HG02970 (cell line): ENCODE results near the gene INAFM2.

ENCODE experiments used
- ATAC-seq: cut with Tn5 transposase; IDR thresholded peaks from one replicate; pipeline ENCODE4 v1.9.1; 2021; ENCODE audit warnings: mild to moderate bottlenecking, moderate library complexity, moderate number of reproducible peaks; ENCODE audit not compliant: unreplicated experiment, low FRiP score

Gene INAFM2

DNA sequence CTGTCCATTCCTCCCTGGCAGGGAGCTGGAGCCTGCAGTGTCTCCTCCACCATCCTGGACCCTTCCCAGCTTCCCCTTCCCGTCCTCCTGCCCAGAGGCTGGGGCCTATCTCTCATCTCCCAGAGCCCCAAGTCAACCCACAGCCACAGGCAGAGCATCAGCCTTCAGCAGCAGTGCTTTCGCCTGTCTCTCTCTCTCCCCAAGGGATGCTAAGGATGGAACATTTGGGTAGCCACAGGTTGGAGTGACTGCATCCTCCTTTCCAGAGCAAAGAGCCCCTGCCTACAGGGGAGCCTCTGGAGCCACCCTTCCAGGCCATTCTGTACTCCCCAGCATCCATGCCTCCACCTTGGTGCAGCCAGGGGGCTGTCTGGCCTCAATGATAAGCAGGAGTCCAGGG lies 19.9 kb upstream of the INAFM2 start:
- no peak for ATAC-seq

DNA sequence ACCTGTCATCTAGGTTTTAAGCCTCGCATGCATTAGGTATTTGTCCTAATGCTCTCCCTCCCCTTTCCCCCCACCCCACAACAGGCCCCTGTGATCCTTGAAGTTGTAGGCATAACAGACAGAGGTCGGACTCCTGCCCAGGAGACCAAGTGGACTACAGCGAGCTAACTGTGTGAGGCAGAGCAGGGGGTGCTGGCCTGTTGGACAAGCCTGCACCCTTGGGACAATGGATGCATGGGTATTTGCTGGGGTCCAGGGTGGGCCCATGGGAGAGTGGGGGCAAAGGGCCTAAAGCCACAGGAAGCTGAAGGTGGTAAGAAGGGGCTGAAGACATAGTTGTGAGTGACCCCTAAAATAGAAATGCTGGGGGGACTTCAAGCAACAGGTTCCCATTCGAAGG lies 18.2 kb upstream of the INAFM2 start:
- ATAC-seq = no peak

DNA sequence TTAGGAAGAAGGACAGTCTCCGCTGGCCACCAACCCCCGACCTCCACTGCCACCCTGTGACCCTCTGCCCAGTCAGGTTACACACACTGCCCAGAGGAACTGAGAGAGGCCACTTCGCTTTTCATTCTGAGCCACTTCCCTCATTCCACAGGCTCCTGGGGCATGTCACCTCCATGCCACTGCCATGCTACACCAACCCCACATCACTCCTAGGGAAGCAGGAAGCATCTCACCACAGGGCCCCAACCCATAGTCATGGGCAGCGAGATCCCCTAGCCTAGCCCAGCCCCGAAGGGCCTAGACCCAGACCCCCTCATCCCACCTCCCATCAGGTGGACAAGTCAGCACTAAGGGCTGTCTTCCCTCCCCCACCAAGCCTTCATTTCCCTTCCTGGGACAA lies 17.1 kb upstream of the INAFM2 start:
- no peak for ATAC-seq

DNA sequence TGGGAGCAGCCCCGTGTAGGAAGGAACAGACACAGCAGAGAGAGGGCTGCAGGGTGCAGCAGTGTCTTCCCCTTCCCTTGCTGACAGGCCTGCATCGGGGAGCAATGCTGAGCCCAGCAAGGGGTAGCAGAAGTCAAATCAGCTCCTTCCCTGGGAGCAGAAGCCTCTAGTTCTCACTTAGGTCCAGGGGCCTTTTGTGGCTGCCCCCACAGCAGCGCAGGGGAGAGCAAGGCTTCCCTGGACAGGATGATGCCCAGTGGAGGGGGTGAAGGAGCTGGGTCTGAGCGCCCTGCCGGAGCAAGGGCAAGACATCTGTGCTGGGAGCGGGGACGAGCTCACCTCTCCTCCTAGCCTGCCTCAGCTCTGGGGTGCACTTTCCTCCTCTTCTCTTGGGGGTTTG lies 16.6 kb upstream of the INAFM2 start:
- ATAC-seq = no peak

DNA sequence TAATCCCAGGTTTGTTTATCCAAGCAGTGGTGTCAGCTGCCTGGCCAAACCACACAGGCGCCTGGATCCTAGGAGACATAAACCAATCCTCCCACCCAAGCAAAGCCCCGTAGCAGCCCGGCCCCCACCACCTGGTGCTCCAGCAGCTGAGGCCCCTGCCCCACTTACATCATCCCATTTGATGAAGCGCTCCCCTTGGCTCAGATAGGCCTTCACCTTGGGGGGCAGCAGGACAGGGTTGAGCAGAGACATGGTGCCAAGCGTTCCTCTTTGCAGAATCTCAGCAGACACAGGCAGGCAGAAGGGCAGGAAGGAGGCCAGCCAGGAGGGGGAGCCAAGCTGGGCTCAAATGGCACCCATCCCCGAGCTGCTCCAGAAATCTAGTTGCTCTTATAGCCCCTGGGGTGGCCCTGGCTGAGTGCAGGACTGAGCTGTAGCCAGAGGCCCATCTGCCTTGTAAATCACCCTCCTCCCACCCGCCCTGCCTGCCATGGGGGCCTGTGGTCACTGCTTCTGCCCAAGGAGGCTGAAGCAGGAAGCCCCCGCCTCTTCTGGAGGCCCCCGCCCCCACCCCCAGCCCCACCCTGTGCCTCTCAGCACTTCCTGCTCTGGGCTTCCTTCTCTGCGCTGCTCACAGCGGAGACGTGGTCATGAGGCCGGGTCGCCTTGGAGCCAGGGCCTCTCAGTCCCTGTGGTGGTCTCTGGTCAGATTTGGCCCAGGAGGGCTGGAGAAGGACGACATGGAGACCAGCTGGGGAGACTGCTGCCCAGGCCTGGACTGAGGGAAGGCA lies 15.9 kb upstream of the INAFM2 start, which contains the start of gene PLCB2:
PLCB2 (minus strand) TSS at position 515 of the 791 bp plus-strand sequence; CDS start at position 252, 263 bp downstream.
- ATAC-seq = peak; percentile 47

DNA sequence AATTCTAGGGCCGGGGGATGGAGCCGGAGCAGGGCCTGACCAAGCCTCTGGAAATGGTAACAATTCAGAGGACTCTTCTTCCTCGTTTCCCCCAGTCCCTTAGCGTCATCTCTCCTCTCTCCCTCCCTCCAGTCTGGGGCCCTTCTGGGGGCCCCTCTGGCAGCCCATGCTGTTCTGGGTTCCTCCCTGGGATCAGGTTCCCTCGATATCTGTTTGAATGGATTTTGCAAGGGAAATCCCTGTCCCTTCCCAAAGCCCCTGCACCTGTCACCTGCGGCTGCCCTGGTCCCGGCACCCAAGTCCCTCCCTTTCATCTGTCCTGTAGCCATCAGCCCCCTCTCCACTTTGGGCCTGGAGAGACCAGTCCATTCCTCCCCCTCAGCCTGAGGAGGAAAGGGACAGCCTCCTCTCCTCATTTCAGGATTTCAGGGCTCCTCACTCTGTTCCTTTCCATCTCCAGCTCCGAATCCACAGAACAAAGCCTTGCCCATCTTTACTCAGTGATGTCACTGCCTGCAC lies 14.1 kb upstream of the INAFM2 start:
- no peak for ATAC-seq

DNA sequence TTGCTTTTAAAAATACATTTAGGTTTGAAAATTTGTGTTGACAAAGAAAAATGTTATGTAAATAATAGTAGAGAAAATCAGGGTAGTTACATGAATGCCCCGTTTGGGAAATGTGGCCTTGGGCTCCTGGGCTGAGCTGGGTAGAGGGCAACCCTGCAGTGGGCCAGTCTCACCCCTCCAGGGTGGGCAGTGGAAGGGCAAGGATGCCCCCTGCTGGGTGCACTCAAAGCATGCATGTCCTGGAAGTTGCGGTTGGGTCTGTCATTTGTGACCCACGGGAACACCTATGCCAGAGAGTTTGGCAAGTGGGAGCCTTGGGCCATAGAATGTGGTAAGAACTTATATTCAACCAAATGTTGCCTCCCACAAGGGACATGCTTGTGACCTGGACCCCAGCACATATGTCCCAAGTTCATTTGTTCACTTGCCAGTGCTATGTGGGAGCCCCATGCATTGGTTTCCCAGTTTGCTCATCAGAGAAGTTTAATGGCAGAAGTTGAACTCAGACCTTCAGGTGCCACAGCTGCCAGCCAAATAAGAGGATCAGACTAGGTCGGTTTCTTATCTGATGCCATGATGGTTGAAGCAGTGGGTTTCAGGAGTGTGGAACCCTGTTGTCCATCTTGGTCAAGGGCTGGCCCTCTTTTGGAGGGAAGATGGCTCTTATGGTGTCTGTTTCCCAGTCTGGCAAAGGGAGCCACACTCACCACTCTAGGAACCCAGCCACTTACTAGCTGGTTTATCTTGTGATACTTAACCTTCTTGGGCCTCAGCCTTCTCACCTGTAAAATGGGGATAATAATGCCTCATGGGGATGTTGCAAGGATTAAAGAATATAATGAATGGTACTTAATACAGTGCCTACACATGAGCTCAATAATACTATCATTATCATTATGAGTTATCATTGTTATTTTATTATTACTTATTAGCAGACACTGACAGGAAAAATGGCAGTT lies 13.2 kb upstream of the INAFM2 start:
- ATAC-seq = no peak

DNA sequence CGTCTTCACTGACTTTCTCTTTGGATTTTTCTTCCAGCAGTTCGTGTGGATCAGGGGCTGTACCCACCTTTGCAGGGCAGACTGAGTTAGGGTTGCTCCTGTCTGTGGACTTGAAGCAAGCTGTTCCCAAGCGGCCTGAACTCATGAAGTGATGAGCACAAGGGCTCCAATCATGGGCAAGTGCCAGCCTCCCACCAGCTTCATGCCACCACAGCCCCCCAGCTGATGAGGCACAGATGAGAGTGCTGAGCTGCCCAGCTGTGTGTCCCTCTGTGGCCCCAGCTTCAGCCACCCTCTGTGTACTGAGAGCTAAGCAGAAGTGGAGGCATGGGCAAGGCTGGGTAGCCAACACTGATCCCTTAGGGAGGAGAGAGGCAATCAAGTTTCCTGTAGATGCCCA lies 12.5 kb upstream of the INAFM2 start:
- no peak for ATAC-seq

DNA sequence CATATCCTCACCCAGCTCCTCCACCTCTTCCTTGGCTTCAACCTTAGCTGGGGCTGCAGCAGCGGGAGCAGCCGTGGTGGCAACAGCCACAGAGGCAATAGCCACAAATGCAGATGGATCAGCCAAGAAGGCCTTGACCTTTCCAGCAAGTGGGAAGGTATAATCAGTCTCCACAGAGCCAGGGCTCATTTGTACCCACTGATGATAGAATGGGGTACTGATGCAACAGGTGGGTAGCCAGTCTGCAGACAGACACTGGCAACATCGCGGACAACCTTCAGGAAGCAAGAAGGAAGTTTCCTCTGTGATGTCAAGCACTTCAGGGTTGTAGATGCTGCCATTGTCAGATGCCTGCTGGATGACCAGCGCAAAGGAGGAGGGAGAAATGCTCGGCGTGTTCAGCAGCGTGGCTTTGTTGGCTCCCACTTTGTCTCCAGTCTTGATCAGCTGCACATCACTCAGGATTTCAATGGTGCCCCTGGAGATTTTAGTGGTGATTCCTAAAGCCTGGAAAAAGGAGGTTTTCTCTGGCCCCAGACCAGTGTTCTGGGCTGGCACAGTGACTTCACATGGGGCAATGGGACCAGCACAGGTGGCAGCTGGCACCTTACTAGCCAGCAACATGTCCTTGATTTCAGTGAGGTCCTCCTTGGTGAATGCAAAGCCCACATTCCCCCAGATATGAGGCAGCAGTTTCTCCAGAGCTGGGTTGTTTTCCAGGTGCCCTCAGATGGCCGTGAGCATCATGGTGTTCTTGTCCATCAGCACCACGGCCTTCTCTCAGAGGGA lies 10.9 kb upstream of the INAFM2 start:
- no peak for ATAC-seq

DNA sequence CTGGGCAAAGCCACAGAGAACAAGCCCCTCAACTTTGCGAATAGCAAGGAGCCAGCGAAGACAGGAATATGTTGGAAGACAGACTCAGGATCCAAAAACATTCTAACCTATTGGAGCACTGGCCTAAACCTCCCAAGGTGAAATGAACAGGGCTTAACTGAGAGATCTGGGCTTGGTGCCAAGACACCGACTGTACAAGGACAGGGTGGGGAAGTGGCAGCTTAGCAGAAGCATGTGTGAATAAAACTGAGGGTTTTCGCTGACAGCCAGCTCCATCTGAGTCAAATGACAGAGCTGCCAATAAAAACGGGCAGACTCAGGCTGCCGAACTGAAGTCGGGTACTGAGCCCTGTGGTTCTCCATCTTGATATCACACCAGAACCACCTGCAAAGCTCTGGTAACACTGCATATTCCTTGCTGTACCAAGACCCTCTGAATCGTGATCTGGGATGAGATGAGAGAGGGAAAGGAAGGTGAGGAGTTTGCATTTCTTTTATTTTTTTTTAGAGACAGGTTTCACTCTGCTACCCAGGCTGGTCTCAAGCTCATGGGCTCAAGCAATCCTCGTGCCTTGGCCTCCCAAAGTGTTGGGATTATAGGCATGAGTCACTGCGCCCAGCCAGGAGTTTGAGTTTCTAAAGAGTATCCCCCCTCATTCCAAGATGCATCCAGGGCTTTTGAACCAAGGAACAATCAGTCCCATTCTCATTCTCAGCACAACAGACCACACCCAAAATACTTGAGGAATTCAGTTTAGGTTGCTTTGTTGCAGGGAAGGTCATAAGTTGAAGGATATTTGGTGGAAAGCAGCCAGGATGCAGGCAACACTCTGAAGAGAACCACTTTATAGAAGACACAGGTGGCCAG lies 9.7 kb upstream of the INAFM2 start:
- ATAC-seq = no peak

DNA sequence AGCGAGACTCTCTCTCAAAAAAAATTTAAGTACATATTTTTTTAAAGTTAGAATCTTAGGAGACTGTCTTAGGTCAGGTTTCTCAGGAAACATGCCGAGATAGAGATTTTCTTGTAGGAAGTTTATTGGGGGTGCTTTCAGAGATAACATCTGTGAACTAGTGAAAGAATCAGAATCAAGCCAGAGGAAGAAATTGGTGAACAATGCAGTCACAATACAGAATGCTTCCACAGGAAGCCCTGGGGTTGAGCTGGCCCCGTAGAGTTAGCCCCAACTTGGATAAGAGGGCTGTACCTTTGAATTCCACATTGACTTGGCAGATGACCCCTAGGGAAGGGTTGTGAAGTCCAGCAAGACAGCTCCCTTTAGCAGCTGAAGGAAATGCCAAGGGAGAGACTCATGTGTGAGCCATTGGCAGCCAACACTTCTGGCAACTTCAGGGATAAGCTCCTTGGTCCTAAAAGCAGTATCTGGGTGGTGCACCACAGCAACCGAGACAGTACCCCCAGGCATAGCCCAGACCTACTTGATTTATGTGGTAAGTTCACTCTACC lies 8.7 kb upstream of the INAFM2 start:
- no peak for ATAC-seq

DNA sequence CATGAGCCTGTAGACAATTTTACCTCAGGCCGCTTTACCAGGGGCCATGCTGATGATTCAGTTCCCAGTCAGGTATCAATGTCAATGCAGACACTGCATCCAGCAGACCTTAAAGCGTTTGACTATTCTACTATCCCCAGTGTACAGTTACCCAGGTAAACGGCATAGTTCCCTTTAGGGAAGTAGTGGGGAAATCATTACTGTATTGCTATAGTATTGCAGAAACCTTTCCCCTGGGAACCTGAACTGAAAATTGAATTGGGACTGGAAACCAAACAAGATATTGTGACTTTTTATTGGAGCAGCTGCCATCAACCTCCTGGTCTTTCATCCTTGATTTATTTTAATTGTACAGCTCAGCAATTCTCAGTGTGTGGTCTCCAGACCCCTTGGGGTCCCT lies 6.6 kb upstream of the INAFM2 start:
- no peak for ATAC-seq

DNA sequence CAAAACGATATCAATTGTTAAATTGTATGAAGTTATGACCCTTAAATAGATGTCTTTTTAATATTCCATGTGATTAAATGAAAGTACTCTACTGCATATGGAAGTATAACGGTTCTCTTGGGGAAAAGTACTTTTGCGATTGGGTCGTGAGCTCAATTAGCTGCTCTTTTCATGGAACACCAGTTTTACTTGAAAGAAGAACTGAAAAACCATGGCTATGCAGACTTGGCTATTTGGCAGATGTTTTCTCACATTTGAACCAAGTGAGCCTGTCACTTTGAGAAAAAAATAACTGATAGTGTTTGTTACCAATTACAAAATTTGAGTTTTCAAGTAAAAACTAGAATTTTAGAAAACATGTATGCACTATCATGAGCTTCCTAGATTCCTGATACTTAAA lies 5.9 kb upstream of the INAFM2 start:
- ATAC-seq = no peak

DNA sequence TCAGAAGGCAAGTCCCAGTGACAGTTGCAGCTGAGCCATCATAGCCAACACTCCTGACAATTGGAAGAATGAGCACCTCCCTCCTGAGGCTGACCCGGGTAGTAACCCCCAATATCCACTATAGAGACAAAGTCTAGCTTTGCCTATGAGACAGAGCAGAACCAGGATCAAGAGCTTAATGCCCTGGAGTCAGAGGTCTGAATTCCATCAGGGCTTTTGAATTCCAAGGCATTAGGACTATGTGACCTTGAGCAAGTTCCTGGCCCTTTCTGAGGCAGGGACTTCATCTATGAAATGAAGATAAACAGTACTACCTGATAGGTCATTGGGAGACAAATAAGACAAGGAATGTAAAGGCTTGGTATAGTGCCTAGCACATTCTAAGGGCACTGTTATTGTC lies 3.1 kb upstream of the INAFM2 start:
- ATAC-seq = no peak

DNA sequence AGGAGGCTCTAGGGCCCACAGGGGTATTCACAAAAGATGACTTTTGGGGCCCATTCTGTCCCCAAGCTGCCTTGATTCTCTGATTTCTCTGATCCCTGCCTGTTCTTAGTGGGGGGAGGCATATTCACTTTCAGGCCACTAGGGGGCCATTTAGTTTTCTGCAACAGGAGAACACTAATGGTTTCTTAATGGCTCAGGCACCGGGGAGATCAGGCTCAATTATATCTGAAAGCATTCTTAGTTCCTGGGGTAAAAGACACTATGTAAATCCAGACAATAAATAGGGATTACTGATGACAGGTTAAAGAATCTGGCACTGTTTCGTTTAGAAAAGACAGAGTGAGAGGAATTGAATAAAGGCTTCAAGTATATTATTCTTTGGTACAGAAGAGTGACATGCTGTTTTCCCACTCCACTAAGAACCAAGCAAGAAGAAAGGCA lies 2.5 kb upstream of the INAFM2 start:
- no peak for ATAC-seq

DNA sequence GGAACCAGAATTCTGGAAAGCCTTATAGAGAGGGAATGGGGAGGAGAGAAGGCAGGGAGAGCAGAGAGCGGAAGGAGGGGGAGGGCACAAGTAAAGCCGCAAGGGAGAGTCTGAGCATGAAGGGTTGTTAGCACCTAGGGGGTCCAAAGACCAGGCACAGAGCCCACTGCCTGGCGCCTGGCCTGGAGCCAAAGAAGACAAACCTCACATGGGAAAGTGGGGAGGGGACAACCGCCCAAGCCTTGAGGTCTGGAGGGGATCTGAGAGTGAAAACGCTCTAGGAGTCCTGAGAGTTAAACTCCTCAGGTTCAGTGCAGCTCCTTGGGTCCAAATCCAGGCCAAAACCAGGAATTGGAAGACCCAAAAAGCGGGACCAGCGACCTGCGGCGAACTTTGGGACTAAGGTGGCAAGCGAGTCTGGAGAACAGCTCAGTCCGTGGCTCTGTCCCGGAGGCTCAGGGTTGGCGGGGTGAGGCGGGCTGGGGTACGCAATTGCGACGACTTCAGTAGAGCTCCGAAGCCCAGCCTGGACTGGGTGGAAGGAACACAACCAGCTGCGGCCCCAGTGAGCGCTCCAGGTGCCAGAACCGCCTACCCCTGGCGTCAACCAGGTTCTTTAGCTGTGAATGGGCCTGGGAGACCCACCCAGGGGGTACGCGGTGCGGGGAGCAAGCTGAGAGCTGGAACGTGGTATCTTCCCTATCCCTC lies 807 bp upstream of the INAFM2 start:
- no peak for ATAC-seq

DNA sequence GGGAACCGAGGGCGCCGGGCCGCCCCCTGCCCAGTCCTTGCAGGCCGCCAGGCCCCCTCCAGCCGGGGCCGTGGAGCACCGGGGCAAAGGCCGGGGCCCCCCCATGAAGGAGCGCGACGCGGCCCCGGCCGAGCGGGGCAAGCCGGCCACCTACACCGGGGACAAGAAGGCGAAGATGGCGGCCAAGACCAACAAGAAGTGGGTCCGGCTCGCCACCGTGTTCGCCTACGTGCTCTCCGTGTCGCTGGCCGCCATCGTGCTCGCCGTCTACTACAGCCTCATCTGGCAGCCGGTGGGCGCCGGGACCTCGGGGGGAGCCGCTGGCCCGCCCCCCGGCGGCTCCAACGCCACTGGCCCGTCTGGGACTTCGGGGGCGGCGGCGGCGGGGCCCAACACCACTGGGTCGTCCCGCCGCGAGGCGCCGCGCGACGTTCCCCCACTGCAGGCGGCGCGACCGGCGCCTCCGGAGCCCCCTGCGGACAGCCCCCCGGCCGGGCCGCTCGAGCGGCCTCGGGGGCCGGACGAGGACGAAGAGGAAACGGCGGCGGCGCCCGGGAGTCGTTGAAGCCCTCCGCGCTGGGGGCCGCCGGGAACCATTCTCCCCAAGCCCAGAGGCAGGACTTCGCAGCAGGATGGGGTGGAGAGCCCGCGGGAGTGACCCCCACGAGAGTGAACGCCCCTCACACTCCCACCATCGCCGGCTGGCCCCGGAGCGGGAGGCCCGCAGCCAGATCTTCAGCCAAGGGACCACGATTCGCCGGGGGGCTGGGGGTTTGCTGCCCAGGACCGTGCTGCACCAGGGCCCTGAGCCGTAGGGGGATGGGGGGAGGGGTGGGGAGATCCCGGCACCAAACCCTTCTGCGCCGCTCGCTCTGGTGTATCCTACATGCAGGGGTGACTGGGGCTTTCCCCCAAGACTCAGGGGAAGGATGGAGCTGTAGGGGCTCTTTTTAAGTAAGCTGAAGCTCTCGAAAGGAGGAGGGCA lies 753 bp downstream of the INAFM2 start:
- ATAC-seq = no peak
